ENCODE results near the gene ALK.

- TF ChIP-seq, protein P1, sequence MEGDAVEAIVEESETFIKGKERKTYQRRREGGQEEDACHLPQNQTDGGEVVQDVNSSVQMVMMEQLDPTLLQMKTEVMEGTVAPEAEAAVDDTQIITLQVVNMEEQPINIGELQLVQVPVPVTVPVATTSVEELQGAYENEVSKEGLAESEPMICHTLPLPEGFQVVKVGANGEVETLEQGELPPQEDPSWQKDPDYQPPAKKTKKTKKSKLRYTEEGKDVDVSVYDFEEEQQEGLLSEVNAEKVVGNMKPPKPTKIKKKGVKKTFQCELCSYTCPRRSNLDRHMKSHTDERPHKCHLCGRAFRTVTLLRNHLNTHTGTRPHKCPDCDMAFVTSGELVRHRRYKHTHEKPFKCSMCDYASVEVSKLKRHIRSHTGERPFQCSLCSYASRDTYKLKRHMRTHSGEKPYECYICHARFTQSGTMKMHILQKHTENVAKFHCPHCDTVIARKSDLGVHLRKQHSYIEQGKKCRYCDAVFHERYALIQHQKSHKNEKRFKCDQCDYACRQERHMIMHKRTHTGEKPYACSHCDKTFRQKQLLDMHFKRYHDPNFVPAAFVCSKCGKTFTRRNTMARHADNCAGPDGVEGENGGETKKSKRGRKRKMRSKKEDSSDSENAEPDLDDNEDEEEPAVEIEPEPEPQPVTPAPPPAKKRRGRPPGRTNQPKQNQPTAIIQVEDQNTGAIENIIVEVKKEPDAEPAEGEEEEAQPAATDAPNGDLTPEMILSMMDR (IDR thresholded peaks at IDR 0.05), result no peak
- no peak for TF ChIP-seq ZFX (IDR thresholded peaks at IDR 0.05; ENCODE audit: borderline replicate concordance)
Observed at GRCh38 chr2:29829841-29830240, 91.5 kb downstream of the ALK start.

Data from 22Rv1 (cell line).